GM12892 (cell line): Measurements from ENCODE around the gene KMT2A.

Experiments used
- DNase-seq: peaks from one replicate; pipeline ENCODE4 v3.0.0; 2011; ENCODE audit not compliant: insufficient read length
- FAIRE-seq: peaks from 2 replicates; lab custom pipeline; 2011; peaks lifted over from hg19 to GRCh38; lab: Jason Lieb, UNC
- POLR2A ChIP-seq: IDR thresholded peaks from 2 replicates; pipeline ENCODE4 v1.6.1; 2011; ENCODE audit warnings: low read depth, low read length, control low read depth
- POLR2AphosphoS5 ChIP-seq: IDR thresholded peaks from 2 replicates; pipeline ENCODE4 v1.6.1; 2011; ENCODE audit warnings: low read depth, low read length, control low read depth
- TAF1 ChIP-seq: IDR thresholded peaks from 2 replicates; pipeline ENCODE4 v1.6.1; 2011; ENCODE audit warnings: low read depth, mild to moderate bottlenecking, control low read depth, low read length, borderline replicate concordance

Gene KMT2A

GRCh38 chr11:118437208-118438125, 1.2 kb downstream of the KMT2A start:
- peak; percentile 75 for FAIRE-seq
- TF ChIP-seq POLR2AphosphoS5 (no peak), POLR2A (no peak), TAF1 (no peak)
- DNase-seq, result peak; percentile 25

DNA sequence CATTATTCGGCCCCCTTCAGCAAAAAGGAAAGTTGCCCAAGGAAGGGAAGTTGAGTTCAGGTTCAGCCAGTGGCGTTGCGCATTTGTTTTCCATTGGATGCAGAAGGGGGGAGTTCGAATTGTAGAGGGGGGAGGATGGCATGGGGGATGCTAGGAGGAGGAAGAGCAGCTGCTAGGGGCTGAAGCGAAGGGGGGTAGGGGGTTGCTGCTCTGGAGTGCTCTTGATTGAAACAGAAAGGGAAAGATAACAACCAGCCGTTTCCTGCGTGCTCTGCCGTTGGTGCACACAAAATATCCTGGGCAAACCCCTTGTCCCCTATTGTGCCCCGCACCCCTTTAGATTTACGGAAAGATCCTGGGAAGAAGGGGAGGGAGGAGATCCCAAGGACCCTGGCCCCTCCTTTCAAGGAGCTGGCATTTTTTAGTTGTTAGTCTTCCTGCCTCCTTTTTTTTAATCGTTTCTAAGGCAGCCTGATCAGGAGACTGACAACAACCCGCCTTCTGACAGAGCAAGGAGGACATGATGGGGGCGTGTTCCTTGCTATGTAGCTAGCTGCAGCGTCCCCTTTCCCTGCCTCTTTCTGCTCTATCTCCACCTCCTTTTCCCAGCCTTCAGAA, 2.1 kb downstream of the KMT2A start:
- no peak for TF ChIP-seq POLR2AphosphoS5
- TF ChIP-seq POLR2A, result no peak; the same call in 1 of the 2 replicates
- TF ChIP-seq TAF1, result no peak
- DNase-seq (no peak), FAIRE-seq (peak; percentile 95)

DNA sequence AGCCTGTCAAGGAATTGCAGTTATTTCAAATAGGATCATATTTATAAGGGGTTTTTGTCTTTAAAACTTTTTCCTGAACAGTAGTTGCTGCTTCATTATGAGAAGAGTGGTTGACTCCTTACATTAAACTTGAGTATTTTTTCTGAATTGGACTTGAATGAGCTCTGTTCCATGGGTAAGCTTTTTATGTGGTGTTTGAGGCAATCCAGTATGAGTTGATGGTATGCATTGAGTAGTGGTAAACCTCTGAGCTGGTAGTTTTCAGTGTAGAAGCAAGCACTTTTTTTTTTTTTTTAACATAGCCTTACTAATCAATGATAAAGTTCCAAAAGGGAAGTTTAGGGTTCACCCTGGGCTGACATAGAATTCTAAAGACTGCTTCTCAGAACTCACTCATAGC, 3.4 kb downstream of the KMT2A start:
- TF ChIP-seq POLR2A (no peak), TAF1 (no peak), POLR2AphosphoS5 (no peak)
- DNase-seq (no peak), FAIRE-seq (peak; percentile 5)

GRCh38 chr11:118441770-118442275, 5.5 kb downstream of the KMT2A start:
- DNase-seq (no peak), FAIRE-seq (peak; percentile 46)
- no peak for TF ChIP-seq TAF1
- no peak for TF ChIP-seq POLR2AphosphoS5
- TF ChIP-seq POLR2A, result no peak

GRCh38 chr11:118442301-118442700, 6.0 kb downstream of the KMT2A start:
- TF ChIP-seq POLR2AphosphoS5 (no peak), TAF1 (no peak), POLR2A (no peak)
- DNase-seq (no peak), FAIRE-seq (peak; percentile 54)

- TF ChIP-seq POLR2A, result no peak
- no peak for TF ChIP-seq TAF1
- no peak for TF ChIP-seq POLR2AphosphoS5
- no peak for FAIRE-seq
These were observed 6.8 kb downstream of the KMT2A start for GRCh38 chr11:118442908-118443589.

DNA sequence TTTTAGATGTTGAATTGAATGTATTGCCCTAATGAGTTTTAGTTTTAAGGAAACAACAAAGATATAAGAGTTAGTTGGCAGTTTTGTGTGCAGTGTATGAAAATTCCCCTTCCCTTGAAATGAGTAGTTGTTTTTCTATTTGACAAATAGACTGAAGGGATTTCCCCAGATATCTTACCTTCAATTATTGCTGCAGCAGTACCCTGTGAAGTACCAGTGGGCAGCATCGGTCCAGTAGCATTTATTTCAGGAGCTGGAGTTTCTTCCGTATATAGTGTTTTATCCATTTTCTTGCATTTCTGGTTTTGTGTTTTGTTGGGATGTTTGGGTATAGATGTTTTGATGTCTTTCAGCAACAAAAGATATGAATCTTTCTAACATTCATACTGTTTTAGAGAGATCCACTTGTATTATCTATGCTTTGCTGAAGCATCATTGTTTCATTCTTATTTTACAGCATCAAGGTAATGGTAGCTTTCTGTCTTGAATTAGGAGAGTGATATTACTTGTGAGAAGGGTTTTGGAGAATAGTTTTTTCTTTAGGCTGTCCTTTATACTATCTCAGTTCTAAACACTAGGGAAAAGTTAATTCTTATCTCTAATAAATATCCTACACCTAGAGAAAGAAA, 7.4 kb downstream of the KMT2A start:
- DNase-seq (no peak), FAIRE-seq (peak; percentile 91)
- no peak for TF ChIP-seq TAF1
- TF ChIP-seq POLR2A, result no peak
- TF ChIP-seq POLR2AphosphoS5, result no peak

More at GRCh38 chr11:118442908-118443589, 6.8 kb downstream of the KMT2A start:
- DNase-seq, result no peak

DNA sequence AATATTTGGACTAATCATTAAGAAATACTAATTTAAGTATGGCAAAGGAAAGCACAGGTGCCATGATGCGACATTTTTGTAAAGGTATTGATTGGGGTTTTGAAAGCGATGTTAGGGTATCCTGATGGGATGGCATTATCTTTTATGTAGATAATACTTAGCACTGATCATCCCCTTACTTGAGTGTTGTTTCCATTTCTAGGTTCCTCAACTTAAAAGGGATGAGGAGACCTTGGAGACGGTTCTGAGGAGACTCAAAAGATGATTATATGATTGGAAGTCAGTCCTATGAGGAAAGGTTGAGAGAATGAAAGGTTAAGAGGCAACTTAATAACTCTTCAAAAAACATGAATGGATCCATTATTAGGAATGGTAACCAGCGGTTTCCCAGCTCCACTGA, 11.1 kb downstream of the KMT2A start:
- TF ChIP-seq POLR2AphosphoS5, result no peak
- no peak for TF ChIP-seq TAF1
- no peak for TF ChIP-seq POLR2A
- DNase-seq, result no peak
- FAIRE-seq, result no peak

- peak; percentile 90 for FAIRE-seq
- no peak for TF ChIP-seq POLR2AphosphoS5
- no peak for TF ChIP-seq POLR2A
- TF ChIP-seq TAF1, result no peak
- peak; percentile 32 for DNase-seq
These were observed 12.0 kb downstream of the KMT2A start for GRCh38 chr11:118448294-118448693.

DNA sequence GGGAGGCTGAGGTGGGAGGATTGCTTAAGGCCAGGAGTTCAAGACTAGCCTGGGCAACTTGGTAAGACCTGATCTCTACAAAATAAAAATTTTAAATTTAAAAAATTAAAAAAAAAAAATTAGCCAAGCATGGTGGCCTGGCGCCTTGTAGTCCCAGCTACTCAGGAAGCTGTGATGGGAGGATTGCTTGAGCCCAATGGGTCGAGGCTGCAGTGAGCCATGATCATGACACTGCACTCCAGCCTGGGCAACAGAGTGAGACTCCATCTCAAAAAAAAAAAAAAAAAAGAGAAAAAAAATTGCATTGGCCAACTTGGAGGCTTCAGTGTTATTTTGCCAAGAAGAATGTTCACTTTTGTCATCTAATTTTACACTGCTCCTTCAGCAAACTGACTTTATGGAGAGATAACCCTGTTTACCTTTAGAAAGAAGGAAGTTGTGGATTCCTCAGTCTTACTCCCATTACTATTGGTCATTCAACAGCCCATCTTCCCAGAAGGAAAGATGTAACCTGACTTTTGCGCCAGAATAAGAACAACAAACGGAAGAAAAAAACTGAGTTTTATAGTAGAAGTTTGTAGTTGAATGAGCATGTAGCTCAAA, 13.1 kb downstream of the KMT2A start:
- no peak for DNase-seq
- no peak for FAIRE-seq
- TF ChIP-seq POLR2AphosphoS5 (no peak), TAF1 (no peak), POLR2A (no peak)

GRCh38 chr11:118450451-118450850, 14.2 kb downstream of the KMT2A start:
- DNase-seq (no peak), FAIRE-seq (no peak)
- TF ChIP-seq POLR2AphosphoS5, result no peak
